HEK293 (cell line): ENCODE data around the gene DMKN.

Experiments used
- ATF2 ChIP-seq: fragments of 450-650 bp; formaldehyde crosslinking; IDR thresholded peaks from 2 replicates; pipeline ENCODE4 v1.5.1; 2016; ENCODE audit warnings: missing biosample characterization, missing genetic modification characterization, low read depth
- CTCF ChIP-seq: fragments of 450-650 bp; formaldehyde crosslinking; IDR thresholded peaks from 2 replicates; pipeline ENCODE4 v1.5.1; 2016; ENCODE audit warnings: missing biosample characterization, missing genetic modification characterization
- ELK4 ChIP-seq: IDR thresholded peaks from 2 replicates; pipeline ENCODE4 v1.6.1; 2011; ENCODE audit warnings: mild to moderate bottlenecking, low read depth, low read length, borderline replicate concordance
- HOXA7 ChIP-seq: sonication (generic); formaldehyde crosslinking; IDR thresholded peaks from 2 replicates; pipeline ENCODE4 v1.8.1; 2022; ENCODE audit warnings: missing genetic modification reagents, borderline replicate concordance
- KLF10 ChIP-seq: fragments of 450-650 bp; IDR thresholded peaks from 2 replicates; pipeline ENCODE4 v1.5.1; 2018; ENCODE audit warnings: missing biosample characterization, mild to moderate bottlenecking, missing genetic modification characterization
- KLF9 ChIP-seq: fragments of 450-650 bp; formaldehyde crosslinking; IDR thresholded peaks from 2 replicates; pipeline ENCODE4 v1.5.1; 2016; ENCODE audit warnings: missing biosample characterization, missing genetic modification characterization, low read depth
- REST ChIP-seq: fragments of 450-650 bp; formaldehyde crosslinking; IDR thresholded peaks from 2 replicates; pipeline ENCODE4 v1.5.1; 2016; ENCODE audit warnings: missing biosample characterization, missing genetic modification characterization
- SETDB1 ChIP-seq: IDR thresholded peaks from one replicate; pipeline ENCODE4 v1.6.1; 2017; ENCODE audit warnings: mild to moderate bottlenecking, low read length, moderate library complexity, mixed read lengths; ENCODE audit not compliant: insufficient read length
- YY2 ChIP-seq: fragments of 450-650 bp; formaldehyde crosslinking; IDR thresholded peaks from 2 replicates; pipeline ENCODE4 v1.5.1; 2016; ENCODE audit warnings: missing biosample characterization, missing genetic modification characterization
- ZNF146 ChIP-seq: fragments of 450-650 bp; formaldehyde crosslinking; IDR thresholded peaks from 2 replicates; pipeline ENCODE4 v1.5.1; 2016; ENCODE audit warnings: missing biosample characterization, missing genetic modification characterization
- ZNF514 ChIP-seq: fragments of 450-650 bp; formaldehyde crosslinking; IDR thresholded peaks from 2 replicates; pipeline ENCODE4 v1.5.1; 2016; ENCODE audit warnings: missing biosample characterization, missing genetic modification characterization
- ZNF621 ChIP-seq: fragments of 450-650 bp; formaldehyde crosslinking; IDR thresholded peaks from 2 replicates; pipeline ENCODE4 v1.5.1; 2017; ENCODE audit warnings: missing biosample characterization, missing genetic modification characterization

GRCh38 chr19:35483089-35483488, 30.4 kb downstream of the DMKN start:
- TF ChIP-seq CTCF: no peak
- TF ChIP-seq ZNF146 (tag by site-specific recombination): no peak
- TF ChIP-seq ZNF514 (tag by site-specific recombination): no peak
- TF ChIP-seq ELK4: no peak
- no peak for TF ChIP-seq REST
- no peak for TF ChIP-seq KLF9 (tag by site-specific recombination)
- no peak for TF ChIP-seq ZNF621 (tag by site-specific recombination)
- no peak for TF ChIP-seq ATF2 (tag by site-specific recombination)
- TF ChIP-seq HOXA7 (CRISPR knock-in tag): no peak
- no peak for TF ChIP-seq SETDB1
- no peak for TF ChIP-seq YY2 (tag by site-specific recombination)
- TF ChIP-seq KLF10 (tag by site-specific recombination): no peak
